Esophagus (tissue), 2 donors: ENCODE measurements around the gene ZNF577. TPM values are rescaled to one million over a fixed set of nuclear protein-coding genes. Genes with fewer than 3 reads are reported as not detected.

Source experiments
- H3K27ac ChIP-seq, 2 donors: one replicate each; pipeline ENCODE4 v1.5.1; 2013; ENCODE audit warnings: low read depth in 2 of 2, mild to moderate bottlenecking in 2 of 2, inconsistent platforms in 1 of 2, low read length in 1 of 2, moderate library complexity in 1 of 2
- H3K27me3 ChIP-seq, 2 donors: one replicate each; pipeline ENCODE4 v1.6.1; 2013; ENCODE audit warnings: low read length in 2 of 2, control low read depth in 1 of 2, mild to moderate bottlenecking in 1 of 2; ENCODE audit not compliant: insufficient read depth in 2 of 2, control insufficient read depth in 1 of 2
- H3K36me3 ChIP-seq, 2 donors: one replicate each; pipeline ENCODE4 v1.6.1; 2013; ENCODE audit warnings: low read length in 1 of 2; ENCODE audit not compliant: control insufficient read depth in 2 of 2, insufficient read depth in 2 of 2
- H3K4me1 ChIP-seq, 2 donors: one replicate each; pipeline ENCODE4 v1.6.1; 2013; ENCODE audit warnings: low read length in 1 of 2; ENCODE audit not compliant: control insufficient read depth in 2 of 2, insufficient read depth in 2 of 2
- H3K4me3 ChIP-seq, 2 donors: one replicate each; pipeline ENCODE4 v1.5.1; 2013; ENCODE audit warnings: low read length in 2 of 2, mild to moderate bottlenecking in 2 of 2, low read depth in 1 of 2, moderate library complexity in 1 of 2
- H3K9me3 ChIP-seq, 2 donors: one replicate each; pipeline ENCODE4 v1.6.1; 2013; ENCODE audit warnings: mild to moderate bottlenecking in 2 of 2, low read depth in 1 of 2, low read length in 1 of 2, moderate library complexity in 1 of 2; ENCODE audit not compliant: control insufficient read depth in 2 of 2, insufficient read depth in 1 of 2
- WGBS, 2 donors: extraction: QIAGEN DNeasy Blood & Tissue Kit; methylation state at CpG; one replicate each; pipeline ENCODE4 v1.1.7; 2013; 5-methylcytosine and 5-hydroxymethylcytosine counted together
- polyA plus RNA-seq, 2 donors: library from polyadenylated mRNA; stranded (reverse); fragments of 200-250 nt; gene quantifications; one replicate each; pipeline ENCODE4 v1.2.3, GENCODE V29; 2013
- donor health status: healthy with polysubstance abuse.
- donor health status: Bipolar disorder and iron deficiency.

ZNF577 gene
- polyA plus RNA-seq, 2 donors, result 7.3 to 9.6 TPM

DNA sequence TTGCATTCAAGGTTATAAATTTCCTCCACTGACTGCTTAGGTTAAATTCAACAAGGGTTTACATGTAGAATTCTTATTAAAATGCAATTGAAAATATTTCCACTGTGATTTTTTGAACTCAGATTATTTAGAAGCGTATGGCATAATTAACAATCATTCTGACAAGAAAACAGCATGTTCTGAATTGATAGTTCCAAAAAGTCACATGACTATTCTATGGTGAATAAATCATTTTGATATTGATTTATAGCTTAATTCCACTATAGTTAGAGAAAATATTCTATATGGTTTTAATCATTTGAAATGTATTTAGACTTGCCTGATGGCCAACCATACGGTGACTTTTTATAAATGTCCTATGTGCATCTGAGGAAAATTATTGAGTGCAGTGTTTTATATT is 3.0 kb downstream of the ZNF577 start:
- H3K9me3 ChIP-seq, result peaks cover 12 to 16% of the 10 kb centered on the region in 2 donors
- H3K4me1 ChIP-seq, result peaks cover 0 to 2% of the 10 kb centered on the region in 2 donors
- H3K4me3 ChIP-seq, result no peak overlapping the region
- no peaks in the 10 kb centered on the region for H3K27me3 ChIP-seq
- 94% methylated on average over 2 of the region's 2 CpGs for WGBS, 2 donors
- H3K27ac ChIP-seq, result no peak overlapping the region
- peaks cover 5 to 6% of the 10 kb centered on the region in 2 donors for H3K36me3 ChIP-seq

DNA sequence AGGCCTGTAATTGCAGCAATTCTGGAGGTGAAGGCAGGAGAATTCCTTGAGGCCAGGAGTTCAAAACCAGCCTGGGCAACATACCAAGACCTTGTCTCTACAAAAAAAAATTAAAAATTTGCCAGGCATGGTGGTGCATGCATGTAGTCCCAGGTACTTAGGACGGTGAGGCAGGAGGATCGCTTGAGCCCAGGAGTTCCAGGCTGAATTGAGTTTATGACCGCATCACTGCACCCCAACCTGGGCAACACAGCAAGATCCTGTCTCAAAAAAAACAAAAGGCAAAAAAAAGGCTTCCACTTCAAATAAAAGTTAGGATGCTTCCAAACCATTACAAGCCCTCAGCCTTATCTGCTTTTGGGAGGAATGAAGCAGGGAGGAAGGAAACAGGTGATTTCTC is 5.2 kb downstream of the ZNF577 start:
- Histone ChIP-seq H3K27me3 (no peaks in the 10 kb centered on the region), H3K4me3 (no peak overlapping the region), H3K36me3 (peaks cover 8 to 11% of the 10 kb centered on the region in 2 donors), H3K9me3 (peaks cover 10 to 15% of the 10 kb centered on the region in 2 donors), H3K27ac (no peak overlapping the region), H3K4me1 (peaks cover 2% of the 10 kb centered on the region in 2 donors)
- WGBS, 2 donors, result 97 to 98% methylated on average over 3 of the region's 3 CpGs

DNA sequence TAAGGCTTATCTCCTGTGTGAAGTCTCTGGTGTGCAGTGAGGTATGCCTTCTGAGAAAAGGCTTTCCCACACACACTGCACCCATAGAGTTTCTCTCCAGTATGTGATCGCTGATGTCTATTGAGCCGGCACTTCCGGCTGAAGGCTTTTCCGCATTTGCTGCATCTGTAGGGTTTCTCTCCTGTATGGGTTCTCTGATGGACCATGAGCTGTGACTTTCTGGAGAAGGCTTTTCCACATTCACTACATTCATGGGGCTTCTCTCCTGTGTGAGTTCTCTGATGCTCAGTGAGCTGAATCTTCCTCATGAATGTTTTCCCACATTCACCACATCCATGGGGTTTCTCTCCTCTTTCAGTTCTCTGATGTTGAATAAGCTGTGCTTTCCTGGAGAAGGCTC is 14.7 kb downstream of the ZNF577 start:
- 96% methylated on average over 4 of the region's 4 CpGs for WGBS, 2 donors
- no peak overlapping the region for H3K27ac ChIP-seq
- peaks cover 39 to 40% of the 10 kb centered on the region in 2 donors for H3K9me3 ChIP-seq
- peaks cover 16 to 29% of the 10 kb centered on the region in 2 donors for H3K36me3 ChIP-seq
- no peaks in the 10 kb centered on the region for H3K27me3 ChIP-seq
- no peaks in the 10 kb centered on the region for H3K4me1 ChIP-seq
- no peak overlapping the region for H3K4me3 ChIP-seq

DNA sequence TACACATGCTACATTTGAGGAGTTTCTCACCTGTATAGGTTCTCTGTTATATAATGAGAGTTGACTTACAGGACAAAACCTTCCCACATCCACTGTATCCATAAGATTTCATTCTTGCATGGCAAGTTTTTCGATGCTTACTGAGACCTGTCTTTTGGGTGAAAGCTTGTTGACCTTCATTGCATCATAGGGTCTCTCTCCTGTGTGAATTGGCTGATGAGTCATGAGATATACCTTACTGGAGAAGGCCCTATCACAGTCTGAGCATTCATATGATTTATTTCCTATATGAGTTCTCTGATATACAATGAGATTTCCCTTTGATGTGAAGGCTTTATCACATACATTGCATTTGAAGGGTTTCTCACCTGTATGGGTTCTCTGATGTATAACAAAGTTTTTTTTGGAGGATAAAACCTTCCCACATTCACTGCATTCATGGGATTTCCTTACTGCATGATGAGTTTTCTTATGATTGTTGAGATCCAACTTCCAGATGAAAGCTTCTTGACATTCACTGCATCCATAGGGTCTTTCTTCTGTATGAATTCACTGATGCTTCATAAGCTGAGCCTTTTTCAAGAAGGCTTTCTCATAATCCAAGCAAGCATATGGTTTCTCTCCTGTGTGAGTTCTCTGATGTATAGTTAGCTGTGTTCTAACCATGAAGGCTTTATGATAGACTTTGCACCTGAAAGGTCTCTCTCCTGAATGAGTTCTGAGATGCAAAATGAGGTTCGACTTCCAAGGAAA is 25.7 kb downstream of the ZNF577 start:
- Histone ChIP-seq H3K27ac (no peak overlapping the region), H3K9me3 (peaks cover 8% of the 10 kb centered on the region in 2 donors), H3K4me3 (no peak overlapping the region), H3K36me3 (no peaks in the 10 kb centered on the region), H3K27me3 (no peaks in the 10 kb centered on the region), H3K4me1 (no peaks in the 10 kb centered on the region)
- WGBS, 2 donors, result 90 to 94% methylated on average over 2 of the region's 2 CpGs

DNA sequence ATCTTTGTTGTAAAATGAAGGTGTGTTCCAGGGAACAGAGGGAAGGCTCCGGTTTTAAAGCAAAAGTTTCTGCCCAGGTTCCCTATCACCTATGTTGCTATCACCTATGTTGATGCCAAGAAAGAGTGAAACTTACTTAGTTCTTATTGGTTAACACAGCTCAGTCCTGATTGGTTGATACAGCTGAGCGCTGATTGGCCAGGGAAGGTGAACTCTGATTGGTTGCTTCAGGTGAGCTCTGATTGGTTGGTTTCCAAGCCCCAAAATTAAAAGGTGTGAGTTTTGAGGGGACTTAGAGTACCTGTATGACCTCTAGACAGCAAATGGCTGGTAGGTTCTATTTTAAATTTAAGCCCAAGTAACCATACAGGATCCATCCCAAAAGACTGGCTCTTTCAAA is 50.6 kb downstream of the ZNF577 start:
- WGBS, 2 donors, result 91 to 96% methylated on average over 2 of the region's 2 CpGs
- H3K36me3 ChIP-seq, result no peaks in the 10 kb centered on the region
- no peak overlapping the region for H3K4me3 ChIP-seq
- no peaks in the 10 kb centered on the region for H3K4me1 ChIP-seq
- peaks cover 0 to 2% of the 10 kb centered on the region in 2 donors for H3K27me3 ChIP-seq
- no peak overlapping the region for H3K27ac ChIP-seq
- H3K9me3 ChIP-seq, result peaks cover 5 to 10% of the 10 kb centered on the region in 2 donors

DNA sequence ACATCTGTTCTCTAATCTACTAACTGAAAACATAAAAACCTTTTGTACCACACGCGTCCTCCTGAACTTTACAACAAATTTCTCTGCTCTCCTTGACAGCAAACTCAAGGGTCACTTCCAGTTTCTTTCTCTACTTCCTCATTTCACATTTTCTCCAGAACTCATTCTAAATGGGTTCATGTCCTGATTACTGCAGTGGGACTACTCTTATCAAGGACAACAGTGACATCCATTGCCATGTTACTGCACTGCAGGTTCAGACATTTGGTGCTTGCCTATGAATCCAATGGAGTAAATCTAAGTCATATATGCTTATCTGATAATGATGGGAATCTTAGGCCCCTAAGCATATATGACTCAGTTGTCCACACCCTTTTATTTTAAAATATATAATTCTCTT is 57.5 kb downstream of the ZNF577 start:
- Histone ChIP-seq H3K36me3 (no peaks in the 10 kb centered on the region), H3K27me3 (no peaks in the 10 kb centered on the region), H3K4me3 (no peak overlapping the region), H3K4me1 (no peaks in the 10 kb centered on the region), H3K9me3 (peaks cover 3% of the 10 kb centered on the region in 2 donors), H3K27ac (no peak overlapping the region)
- 90% methylated on average over 2 of the region's 2 CpGs for WGBS, 2 donors

DNA sequence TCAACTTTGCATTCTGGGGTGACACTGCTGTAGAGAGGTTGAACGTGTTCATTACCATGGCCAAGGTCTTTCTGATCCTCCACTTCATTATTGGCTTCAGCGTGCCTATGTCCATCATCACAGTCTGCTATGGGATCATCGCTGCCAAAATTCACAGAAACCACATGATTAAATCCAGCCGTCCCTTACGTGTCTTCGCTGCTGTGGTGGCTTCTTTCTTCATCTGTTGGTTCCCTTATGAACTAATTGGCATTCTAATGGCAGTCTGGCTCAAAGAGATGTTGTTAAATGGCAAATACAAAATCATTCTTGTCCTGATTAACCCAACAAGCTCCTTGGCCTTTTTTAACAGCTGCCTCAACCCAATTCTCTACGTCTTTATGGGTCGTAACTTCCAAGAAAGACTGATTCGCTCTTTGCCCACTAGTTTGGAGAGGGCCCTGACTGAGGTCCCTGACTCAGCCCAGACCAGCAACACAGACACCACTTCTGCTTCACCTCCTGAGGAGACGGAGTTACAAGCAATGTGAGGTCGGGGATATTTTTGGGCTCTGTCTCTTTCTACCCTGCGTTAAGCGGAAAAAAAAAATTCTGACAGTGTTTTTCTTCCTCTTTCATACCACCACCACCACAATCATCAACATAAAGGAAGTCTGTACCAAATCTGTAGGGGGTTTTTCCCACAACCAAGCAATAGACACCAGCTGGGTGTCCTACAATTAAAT is 63.3 kb downstream of the ZNF577 start:
- H3K9me3 ChIP-seq, result peaks cover under 1 to 8% of the 10 kb centered on the region in 2 donors
- no peak overlapping the region for H3K4me3 ChIP-seq
- WGBS, 2 donors, result 87 to 90% methylated on average over 13 of the region's 13 CpGs
- no peaks in the 10 kb centered on the region for H3K4me1 ChIP-seq
- no peak overlapping the region for H3K27ac ChIP-seq
- no peaks in the 10 kb centered on the region for H3K27me3 ChIP-seq
- H3K36me3 ChIP-seq, result no peaks in the 10 kb centered on the region

DNA sequence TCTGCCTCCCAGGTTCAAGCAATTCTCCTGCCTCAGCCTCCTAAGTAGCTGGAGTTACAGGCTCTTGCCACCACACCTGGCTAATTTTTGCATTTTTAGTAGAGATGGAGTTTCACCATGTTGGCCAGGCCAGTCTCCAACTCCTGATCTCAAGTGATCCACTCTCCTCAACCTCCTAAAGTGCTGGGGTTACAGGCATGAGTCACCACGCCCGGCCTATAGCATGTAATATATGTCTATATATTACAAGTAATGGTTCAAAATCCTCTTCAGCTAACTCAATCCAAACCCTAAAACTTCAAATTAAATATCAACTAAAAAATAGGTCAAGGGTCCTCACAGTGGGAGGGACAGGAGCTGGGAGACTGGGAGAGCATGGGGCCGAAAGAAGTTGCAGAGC is 64.8 kb downstream of the ZNF577 start:
- H3K36me3 ChIP-seq, result no peaks in the 10 kb centered on the region
- peaks cover 0 to 8% of the 10 kb centered on the region in 2 donors for H3K9me3 ChIP-seq
- no peak overlapping the region for H3K27ac ChIP-seq
- no peaks in the 10 kb centered on the region for H3K4me1 ChIP-seq
- 94 to 95% methylated on average over 3 of the region's 3 CpGs for WGBS, 2 donors
- H3K27me3 ChIP-seq, result no peaks in the 10 kb centered on the region
- no peak overlapping the region for H3K4me3 ChIP-seq

DNA sequence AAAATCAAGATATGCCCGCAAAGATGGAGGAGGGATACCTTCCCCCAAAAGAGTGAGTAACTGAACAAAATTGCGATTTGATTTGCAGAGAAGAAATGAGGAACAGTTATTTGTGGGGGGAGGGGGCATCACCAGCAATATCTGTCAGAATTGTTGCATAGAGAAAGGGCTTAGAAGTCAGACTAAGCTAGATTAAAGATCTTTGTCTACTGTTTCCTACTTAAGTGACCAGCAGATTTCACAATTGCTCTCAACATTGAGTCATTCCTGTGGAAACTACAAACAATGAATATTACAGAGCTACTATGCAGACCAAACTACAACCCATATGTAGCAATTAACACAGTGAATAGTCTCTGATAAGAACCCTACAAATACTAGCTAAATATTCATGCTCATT is 65.4 kb downstream of the ZNF577 start:
- H3K4me1 ChIP-seq, result no peaks in the 10 kb centered on the region
- peaks cover 0 to 8% of the 10 kb centered on the region in 2 donors for H3K9me3 ChIP-seq
- no peak overlapping the region for H3K4me3 ChIP-seq
- 87 to 88% methylated on average over 2 of the region's 2 CpGs for WGBS, 2 donors
- no peaks in the 10 kb centered on the region for H3K27me3 ChIP-seq
- H3K27ac ChIP-seq, result no peak overlapping the region
- no peaks in the 10 kb centered on the region for H3K36me3 ChIP-seq
